GM21723 (cell line): ENCODE measurements around the gene FRAS1.
"Not testable (repeated sequence)": the region's sequence is repeated elsewhere in the genome, so short reads cannot be mapped to it uniquely, and the experiment has no call there.

Experiments used
- ATAC-seq: cut with Tn5 transposase; IDR thresholded peaks from one replicate; pipeline ENCODE4 v1.9.1; 2021; ENCODE audit warnings: mild to moderate bottlenecking, moderate library complexity; ENCODE audit not compliant: unreplicated experiment

The FRAS1 gene

DNA sequence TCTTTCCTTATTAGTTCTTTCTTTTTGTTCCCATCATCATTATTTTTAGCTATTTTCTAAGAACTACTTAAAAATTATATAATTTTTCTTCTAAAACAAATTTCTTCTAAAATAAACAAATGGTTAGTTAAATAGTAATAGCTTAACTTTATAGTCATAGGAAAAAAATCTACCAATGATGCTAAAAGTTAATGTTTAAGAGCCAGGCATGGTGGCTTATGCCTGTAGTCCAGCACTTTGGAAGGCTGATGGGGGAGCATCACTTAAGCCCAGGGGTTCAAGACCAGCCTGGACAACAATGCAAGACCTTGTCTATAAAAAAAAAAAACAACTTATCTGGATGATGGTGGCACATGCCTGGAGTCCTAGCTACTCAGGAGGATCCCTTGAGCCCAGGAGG, 367.3 kb downstream of the FRAS1 start:
- ATAC-seq, result no peak

DNA sequence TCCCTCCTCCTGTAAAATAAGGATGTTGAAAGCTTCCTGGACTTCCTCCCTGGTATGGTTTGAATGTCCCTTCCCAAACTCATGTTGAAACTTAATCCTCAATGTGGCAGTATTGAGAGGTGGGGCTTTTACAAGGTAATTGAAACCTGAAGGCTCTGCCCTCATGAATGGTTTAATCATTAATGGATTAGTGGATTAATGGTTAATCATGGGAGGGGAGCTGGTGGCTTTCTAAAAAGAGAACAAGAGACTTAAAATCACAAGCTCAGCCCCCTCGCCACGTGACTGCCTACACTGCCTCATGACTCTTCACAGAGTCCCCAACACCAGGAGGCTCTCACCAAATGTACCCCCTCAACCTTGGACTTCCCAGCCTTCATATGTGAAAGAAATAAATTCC, 369.8 kb downstream of the FRAS1 start:
- ATAC-seq, result no peak

DNA sequence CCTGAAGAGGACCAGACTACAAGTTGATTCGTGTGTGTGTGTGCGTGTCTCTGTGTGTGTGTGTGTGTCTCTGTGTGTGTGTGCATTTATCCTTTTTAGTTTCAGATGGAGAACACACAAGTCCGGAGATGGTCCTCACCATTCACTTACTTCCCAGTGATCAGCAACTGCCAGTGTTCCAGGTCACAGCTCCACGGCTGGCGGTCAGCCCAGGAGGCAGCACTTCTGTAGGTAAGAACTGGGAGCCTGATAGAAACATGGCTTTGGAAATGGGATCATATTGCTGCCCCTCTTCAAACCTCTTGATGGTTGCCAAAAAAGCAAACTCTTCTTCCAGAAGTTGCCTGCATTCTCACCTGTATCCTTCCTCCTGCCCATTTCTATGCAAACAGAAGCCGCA, 371.9 kb downstream of the FRAS1 start:
- ATAC-seq, result no peak

DNA sequence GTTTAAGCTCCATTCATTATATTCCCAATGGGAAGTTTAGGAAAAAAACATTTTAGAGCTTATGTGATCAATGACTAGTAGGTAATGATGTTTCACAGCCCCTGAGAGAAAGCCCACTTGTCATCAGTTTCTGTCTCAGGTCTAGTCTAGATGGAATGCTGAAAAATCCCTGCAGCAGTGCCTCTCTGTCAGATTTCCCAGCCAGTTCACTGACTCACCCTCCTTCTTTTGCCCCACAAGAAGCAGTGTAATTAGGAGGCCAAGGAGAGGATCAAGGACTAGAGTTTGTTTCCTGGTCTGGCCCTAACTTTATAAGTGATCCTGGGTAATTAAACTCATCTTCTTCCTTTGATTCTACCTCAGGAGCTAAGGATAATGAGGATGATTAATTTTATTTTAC, 375.8 kb downstream of the FRAS1 start:
- ATAC-seq, result no peak

DNA sequence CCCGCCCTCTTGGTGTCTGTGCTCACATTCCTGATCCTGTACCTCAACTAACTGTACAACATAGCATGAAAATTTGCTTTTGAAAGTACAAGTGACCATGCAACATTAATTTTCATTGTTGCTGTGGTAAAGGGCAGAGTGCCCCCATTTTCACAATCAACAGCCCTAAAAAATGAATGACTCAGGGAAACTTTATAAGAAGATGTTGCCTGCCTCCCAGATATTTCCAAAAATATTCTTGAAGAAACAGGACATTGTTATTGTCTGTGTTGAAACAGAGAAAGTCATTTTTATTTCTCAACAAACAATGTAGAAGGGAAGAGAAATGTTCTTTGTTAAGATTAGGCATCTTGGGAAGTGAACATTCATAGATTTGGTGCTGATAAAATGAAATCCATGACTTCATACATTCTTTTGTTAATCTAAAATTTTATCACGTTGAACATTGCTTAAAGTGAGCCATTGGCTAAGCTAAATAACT, 380.5 kb downstream of the FRAS1 start:
- no peak for ATAC-seq

DNA sequence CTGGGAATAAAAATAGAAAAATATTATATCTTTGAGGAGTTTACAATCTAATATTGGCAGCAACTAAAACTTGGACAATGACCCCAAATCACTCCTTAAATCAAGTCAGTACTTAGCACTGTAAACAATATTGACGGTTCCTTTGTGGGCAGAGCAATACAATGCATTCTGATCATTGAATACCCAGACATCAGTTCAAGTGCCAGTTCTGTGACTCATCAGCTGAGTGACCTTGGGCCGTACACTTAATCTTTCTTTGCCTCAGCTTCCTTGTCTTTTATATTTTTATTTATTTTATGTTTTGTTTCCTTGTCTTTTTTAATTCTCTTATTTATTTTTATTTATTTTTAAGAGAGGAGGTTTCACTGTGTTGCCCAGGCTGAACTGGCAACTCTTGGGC, 382.2 kb downstream of the FRAS1 start:
- ATAC-seq, result no peak

DNA sequence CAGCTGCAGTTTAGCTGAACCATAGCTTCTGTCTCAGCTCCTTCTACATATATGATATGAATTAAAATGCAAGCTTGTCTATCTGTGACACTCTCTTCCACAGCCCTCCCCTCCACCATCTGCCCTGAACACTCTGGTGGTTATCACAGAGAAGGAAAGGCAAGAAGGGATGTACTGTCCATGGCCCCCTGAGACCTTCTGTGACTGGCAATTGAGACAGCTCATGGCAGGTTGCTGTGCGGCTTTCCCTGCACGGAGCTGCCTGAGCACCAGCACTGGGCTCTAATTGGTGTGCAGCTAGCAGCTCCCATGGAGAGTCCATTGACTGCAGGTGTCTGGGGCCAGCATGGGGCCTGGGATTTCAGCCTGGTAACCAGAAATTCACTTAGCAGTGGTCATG, 384.6 kb downstream of the FRAS1 start:
- no peak for ATAC-seq

DNA sequence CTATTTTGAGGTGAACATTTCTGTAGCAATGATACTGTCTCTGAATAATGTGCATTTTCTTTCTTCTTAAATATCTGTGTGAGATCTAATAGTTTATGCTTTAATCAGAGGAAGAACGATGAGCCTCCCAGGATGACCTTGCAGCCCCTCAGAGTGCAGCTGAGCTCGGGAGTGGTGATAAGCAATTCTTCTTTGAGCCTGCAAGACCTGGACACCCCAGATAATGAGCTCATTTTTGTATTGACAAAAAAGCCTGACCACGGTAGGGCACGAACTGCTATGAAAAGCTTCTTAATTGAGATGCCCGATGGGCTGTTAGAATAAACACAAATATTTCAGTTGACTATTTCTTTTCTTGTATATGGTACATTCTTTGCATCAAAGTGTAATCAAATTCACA, 389.5 kb downstream of the FRAS1 start:
- no peak for ATAC-seq

DNA sequence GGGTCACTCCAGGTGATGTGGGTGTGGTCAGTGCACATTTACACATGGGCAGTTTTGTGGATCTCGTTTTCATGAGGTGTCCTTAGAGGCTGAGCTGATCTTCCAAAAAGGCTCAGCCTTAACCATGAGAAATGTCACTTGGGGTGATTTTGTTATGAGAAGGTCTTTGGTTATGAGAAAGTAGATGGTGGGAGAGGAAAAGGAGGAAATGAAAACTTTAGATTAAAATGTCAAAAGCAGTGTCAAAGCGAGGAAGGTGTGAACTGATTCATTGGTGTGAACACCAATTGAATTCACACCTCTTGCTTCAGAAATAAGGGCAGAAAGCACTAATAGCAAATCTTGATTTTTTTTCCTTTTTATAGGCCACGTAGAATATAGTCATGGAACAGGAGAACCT, 394.3 kb downstream of the FRAS1 start:
- ATAC-seq, result no peak

DNA sequence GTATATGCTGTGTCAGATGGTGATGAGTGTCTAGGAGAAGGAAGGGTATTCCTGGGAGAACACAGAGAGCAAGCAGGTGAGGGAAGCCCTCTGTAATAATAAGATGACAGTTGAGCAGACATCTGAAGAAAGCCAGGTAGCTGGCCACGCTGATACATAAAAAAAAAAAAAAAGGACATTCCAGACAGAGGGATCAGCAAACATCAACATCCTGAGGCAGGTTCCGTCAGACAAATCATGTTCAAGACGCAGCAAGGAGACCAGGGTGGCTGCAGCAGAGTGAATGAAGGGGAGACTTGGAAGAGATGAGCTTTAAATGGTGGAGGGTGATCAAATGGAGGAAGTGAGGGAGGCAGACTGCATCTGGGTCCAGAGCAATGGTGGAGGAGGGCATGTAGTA, 396.9 kb downstream of the FRAS1 start:
- no peak for ATAC-seq

DNA sequence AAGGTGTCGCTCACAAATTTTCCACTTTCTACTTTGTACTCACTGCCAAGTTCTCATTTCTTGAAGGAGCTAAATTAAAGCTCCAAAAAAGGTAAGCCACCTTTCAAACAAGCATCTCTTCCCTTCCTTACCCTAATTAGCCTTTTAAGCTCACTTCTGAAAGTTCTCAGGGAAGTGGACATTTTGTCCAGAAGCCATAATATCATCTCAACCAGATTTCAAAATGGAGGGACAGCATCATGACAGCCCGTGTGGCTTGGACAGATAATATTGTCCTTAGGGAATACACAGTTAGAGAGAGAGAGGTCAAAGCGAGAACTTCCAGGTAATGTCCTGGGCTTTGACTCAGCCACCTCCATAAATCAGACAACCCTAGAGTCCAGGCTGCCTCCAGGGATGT, 400.6 kb downstream of the FRAS1 start:
- ATAC-seq, result no peak

DNA sequence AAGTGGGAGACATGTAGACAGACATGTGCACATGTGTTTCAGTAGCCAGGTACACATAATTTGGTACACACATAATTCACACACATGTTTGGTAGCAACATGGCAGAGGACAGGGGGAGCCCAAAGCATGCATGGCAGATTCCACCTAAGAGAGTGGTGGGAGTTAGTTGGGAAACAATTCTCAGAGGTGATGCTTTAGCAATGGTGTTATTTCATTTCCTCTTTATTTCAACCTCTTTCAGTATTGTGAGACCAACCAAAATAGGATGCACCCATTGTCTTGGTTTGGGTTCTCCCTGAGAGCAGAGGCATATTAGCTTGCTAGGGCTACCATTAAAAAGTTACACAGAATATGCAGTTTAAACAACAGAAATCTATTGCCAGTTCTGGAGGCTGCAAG, 402.2 kb downstream of the FRAS1 start:
- no peak for ATAC-seq

DNA sequence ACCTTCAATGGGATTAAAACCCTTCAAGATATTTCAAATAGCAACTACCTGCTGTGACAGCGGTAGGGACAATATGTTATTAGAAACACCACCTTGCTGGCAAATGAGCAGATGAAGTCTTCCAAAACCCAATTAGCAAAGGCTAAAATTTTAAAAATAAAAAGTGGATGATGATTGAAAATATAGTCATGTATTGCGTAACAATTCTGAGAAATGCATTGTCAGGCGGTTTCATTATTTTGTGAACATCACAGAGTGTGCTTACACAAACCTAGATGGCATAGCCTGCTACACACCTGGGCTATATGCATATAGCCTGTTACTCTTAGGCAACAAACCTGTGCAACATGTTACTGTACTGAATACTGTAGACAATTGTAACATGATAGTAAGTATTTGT, 403.2 kb downstream of the FRAS1 start:
- no peak for ATAC-seq

DNA sequence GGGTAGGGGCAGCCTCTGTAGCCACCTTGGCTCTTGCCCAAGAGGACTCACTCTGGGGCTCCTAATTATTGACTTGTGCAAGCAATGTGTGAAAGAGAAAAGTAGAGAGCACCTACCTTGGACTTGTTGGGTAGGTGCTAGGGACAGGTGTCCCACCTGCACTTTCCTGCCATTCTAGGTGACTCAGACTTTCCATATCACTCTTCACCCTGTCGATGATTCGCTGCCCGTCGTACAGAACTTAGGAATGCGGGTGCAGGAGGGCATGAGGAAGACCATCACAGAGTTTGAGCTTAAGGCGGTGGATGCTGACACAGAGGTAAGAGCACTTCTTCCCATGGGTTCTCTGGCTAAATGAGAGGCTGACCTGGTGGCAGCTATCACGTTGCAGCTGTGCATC, 407.1 kb downstream of the FRAS1 start:
- no peak for ATAC-seq

DNA sequence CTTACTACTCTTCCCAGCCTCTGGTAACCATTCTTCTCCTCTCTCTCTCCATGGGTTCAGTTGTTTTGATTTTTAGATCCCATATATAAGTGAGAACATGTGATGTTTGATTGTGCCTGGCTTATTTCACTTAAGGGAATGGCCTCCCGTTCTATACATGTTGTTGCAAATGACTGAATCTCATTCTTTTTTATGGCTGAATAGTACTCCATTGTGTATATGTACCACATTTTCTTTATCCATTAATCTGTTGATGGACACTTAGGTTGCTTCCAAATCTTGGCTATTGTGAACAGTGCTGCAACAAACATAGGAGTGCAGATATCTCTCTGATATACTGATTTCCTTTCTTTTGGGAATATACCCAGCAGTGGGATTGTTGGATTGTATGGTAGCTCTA, 410.1 kb downstream of the FRAS1 start:
- ATAC-seq, result not testable (repeated sequence)

DNA sequence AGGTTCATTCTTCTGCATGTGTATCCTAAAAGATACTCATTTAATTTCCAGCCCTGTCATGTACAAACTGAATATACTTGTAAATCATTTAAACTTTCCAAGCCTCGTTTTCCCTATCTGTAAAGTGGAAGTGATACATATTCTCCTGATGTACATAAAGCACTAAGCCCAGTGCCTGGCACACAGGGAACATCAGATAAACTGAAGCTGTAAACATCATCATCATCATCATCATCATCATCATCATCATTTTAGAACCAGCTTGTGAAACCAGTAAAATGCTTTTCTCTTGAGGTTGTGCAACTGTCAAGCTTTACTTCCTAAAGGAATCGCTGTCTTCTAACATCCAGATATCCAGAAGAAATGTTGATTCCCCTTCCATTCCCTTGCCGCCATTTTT, 411.1 kb downstream of the FRAS1 start:
- no peak for ATAC-seq

DNA sequence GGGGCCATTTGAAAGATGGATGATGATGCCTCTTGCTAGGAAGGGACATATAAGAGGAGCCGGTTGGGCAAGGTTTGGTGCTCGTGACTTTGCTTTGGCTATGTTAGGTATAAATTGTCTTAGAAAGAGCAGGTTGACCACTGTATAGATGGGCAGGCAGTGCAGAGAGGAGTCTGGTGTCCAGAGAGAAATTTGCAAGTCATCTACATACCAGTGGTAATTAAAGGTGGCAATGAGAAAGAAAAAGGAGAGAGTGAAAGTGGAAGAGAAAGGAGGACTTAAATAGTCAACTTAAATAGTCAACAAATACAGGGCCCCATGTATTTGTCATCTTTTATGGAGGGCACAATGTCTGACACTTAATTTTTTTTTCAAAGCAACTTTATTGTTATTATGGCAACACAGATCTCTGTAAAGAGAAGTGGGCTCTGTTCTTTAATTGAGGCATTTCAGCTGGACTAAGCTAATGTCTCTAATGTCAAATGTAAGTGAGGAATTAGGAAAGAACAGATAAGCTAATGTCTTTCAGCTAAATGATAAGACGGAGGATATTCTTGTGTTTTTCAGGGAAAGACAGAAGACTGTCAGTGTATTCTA, 419.1 kb downstream of the FRAS1 start:
- ATAC-seq, result no peak

DNA sequence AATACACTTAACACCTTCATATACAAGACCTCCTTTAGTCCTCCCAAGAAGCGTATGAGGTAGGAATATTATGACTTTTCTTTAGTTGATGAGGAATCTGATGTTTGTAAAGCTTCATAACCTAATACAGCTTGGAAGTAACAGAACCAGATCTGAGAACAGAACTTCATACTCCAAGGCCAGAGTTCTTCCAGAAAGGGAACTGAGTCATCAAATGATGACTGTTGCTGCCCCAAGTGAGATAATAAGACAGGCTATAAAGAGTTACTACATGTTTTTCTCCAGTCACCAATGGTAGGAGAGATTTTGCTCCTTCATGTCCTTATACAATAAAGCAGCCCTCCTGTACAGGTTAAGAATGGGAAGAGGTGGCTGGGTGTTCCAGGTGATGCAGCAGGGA, 420.2 kb downstream of the FRAS1 start:
- no peak for ATAC-seq

DNA sequence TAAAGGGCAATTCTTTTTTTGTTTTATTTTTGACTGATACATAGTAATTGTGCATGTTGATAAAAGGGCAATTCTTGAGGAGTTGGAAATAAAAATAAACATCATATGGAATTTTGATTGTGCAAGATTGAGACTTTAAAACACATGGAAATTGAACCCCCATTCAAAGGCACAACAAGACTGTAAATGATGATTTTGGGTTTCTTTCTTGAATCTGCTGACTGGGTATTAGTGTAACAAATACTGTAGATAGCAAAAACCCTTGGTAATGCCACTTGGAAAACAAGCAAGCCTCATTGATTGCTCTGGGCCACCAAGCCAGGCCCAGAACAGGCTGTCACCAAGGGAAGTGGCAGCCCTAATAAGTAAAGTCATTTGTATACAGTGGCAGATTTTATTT, 421.4 kb downstream of the FRAS1 start:
- no peak for ATAC-seq

DNA sequence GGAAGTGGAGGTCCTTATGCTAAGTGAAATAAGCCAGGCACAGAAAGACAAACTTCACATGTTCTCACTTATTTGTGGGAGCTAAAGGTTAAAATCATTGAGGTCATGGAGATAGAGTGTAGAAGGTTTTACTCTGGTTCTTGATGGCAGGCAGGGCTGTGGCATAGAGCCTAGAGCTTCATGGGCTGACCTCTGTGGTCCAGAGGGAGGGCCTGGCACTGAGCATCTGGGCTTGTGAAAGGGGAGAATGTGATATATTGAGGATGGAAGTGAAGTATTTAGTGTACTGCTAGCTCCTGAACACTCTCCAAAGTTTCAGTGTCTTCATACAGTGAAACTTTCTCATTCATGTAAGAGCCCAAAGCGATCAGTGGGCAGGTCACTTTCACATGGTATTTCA, 423.2 kb downstream of the FRAS1 start:
- ATAC-seq, result no peak

DNA sequence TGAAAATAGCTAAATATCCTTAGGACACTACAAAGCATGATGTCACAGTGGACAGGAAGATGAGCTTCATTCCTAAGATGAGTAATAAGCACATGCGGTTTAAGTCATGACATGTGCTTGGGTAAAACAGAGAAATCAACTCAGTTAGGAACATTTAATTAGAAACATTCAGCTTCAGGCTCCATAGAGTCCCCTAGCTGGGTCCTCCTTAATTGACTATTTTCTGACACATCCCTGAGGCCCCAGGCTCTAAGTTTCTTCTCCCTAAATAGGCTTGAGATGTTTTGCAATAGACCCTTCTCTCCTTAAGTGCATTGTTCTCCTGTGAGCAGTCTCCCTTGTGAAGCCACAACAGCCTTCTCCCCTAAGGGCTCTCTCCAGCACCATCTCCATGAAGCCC, 424.1 kb downstream of the FRAS1 start:
- no peak for ATAC-seq

DNA sequence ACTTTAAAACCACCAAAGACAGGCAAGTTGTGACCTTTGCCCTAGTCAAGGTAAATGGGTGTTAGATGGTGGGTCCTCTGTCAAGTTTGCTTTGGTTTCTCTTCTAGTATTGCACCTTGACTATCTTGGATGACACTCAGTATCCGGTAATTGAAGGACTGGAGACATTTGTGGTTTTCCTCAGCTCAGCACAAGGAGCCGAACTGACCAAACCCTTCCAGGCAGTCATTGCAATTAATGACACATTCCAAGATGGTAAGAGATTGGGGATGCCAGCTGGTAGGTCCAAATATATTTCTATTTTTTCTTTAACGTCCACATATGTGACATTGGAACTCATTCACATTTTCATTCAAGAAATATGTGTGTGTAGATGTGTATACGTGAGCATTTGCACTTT, 425.2 kb downstream of the FRAS1 start:
- ATAC-seq, result no peak

DNA sequence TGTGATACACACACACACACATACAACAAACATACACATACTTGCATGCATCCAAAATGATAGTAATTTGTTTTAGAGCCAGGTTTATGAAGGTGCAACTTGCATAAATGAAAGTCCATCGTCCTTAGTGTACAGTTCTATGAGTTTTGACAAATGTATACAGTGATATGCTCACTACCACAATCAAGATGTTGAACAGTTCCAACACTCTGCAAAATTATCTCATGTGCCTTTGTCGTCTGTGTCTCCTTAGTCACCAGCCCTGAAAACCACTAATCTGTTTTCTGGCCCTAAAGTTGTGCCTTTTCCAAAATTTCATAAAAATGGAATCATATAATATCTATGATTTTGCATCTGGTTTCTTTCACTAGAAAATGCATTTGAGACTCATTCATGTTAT, 426.7 kb downstream of the FRAS1 start:
- ATAC-seq, result no peak

DNA sequence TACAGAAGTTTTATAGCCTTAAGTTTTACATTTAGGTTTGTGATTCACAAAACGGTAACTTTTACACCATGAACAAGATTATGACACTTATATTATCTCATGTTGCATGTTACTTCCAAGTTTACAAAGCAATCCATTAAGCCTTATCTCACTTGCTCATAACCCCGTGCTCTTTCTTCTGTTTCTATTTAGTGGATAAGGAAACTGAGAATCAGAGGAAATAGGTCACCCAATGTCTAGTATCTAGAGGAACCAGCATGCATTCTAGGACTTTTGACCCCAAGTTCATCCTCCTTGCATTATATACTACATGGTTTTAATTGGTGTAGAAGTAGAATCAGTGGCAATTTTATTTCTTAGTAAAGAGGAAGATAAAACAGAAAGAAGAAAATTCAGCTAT, 427.5 kb downstream of the FRAS1 start:
- ATAC-seq, result no peak
